Raji (cell line): ENCODE measurements around the gene BTD.

Experiments
- POLR2A ChIP-seq: IDR thresholded peaks from 2 replicates; pipeline ENCODE4 v1.6.1; 2011; ENCODE audit warnings: low read depth, low read length, control low read depth; ENCODE audit not compliant: insufficient read depth

The BTD gene

DNA sequence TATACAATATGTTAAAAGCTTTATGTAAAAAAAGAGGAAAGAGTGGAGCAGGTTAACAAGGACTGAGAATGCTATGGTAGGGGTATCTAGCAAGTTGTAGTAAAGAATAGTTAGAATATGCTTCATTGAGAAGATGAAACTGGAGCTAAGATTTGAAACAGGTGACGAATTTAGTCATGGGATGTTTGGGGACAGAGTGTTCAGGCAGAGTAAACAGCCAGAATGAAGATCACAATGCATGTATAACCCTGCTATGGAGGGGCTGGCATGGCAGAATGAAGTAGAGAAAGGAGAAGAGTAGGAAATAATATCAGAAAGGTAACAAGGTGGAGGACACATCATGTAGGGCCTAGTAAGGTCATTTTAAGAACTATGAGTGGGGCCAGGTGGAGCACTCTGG lies 72.0 kb downstream of the BTD start:
- TF ChIP-seq POLR2A: no peak

DNA sequence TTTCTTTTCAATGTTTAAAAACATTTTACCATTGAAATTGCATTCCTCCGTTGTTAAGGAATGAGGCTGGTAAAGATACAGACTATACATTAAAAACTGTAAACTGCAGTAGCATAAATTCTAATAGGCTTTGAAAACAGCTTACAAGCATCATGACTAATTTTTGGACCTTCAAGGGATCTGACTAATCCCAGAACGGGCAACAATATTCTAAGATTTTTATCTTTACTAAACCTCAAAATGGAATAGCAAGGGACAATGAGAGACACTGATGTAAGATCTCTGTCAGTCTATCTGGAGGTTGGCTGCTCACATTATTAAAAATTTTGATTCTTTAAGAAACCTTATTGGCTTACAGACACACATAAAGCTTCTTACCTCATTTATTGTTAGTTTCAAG lies 74.7 kb downstream of the BTD start:
- no peak for TF ChIP-seq POLR2A

DNA sequence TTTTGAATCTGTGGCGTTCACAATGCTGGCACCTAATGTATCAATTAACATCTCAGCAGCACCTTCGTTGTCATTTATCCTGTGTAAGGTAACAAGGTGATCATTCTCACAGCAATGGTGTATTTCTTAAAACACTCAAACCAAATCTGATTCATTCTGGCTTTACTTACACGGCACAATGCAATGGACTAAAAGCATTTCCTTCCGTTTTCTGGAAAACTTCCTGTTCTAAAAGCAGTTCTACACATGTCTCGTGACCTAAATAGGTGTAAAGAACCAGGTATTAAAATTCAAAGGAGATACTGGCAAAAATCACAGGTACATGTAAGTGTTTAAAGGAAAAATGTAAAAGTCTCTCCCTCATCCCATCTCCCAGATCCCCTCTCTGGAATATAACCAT lies 77.8 kb downstream of the BTD start:
- no peak for TF ChIP-seq POLR2A

DNA sequence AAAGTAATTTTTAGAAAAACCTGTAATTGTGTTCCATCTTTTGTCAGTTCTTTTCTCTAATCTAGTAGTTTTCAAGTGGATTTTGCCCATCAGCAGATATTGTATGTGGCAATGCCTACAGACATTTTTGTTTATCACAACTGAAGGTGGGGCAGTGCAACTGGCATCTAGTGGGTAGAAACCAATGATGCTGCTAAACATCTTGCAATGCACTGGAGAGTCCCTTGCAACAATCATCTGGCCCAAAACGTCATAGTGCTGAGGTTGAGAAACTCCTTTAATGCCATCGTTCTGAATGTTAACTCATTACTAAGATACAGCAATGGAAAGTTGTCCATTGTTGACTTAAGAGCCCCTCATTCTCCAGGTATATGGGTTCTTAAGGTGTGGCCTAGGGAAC lies 80.1 kb downstream of the BTD start:
- TF ChIP-seq POLR2A: no peak

DNA sequence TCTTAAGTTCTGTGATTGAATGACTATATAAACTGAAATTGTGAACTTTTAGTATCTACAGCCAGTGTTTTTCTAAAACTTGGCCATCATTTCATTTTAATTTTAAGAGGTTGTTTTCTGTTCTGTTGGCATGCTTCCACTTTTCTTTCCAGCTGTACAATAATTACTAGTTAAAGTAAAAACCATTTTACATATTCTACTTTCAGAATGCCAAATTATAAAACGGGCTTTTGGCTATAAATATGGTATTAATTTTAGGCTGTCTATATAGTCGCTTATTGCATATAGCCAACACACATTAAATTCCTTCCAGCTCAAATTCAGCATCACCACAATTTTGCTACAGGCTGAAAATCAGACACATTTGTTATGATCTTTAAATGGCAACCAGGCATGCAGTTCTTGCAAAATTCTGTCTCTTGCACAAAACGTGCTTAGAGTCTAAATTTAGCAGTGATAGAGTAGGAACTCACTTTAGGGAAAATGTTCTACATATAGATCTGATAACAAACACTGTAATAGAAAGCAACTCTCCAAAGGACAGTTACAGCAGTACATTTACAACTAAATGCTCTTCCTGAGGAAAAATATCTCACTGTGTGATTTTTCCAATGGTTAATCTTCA lies 81.1 kb downstream of the BTD start:
- no peak for TF ChIP-seq POLR2A

DNA sequence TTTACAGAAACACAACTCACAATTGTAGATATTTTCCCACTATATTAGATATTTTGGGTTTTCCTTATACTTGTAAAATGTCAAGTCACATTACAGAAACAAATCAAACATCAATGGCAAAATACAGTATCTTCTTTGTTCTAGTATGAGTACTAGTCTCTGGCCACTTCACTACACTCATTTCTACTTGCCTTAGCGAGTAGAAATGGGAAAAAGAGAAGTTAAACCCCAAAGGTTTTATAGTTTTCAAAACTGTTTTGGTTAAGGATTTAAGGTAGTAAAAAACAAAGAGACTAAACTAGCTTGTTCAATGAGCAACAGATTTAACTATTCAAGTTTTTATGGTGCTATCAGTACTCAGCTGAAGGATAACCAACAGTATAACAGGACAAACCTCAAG lies 81.7 kb downstream of the BTD start:
- no peak for TF ChIP-seq POLR2A

DNA sequence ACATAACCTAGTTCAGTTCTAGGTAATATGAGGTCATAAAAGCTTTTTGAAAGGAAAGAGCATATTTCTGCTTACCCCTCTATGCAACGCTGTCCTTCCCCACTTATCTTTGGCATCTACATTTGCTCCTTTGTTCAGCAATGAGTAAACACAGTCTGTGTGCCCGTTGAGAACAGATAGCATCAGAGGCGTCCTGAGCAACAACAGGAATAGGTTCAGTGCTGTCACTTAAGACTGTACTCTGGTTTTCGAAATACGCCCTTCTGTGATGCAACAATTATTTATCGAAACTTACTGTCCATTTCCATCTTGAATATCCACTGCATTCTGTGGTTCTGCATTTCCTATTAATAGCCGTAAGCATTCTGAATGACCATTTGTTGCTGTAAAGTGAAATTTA lies 84.4 kb downstream of the BTD start:
- TF ChIP-seq POLR2A: no peak

DNA sequence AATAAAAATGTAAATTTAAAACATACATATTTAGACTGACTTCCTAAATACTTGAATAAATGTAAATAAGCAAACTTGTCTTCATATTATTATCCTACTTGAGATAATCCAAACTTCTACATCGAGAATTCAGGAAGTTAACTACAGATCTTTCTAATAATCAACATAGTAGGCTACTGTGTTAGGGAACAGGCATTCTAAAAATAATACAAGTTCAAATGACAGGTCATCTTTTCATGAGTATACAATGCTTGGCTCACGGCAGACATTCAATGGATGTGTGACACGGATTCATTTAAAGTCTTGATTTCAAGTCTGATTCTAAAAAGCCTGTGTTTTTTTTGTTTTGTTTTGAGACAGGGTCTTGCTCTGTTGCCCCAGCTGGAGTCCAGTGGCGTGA lies 88.7 kb downstream of the BTD start:
- no peak for TF ChIP-seq POLR2A

DNA sequence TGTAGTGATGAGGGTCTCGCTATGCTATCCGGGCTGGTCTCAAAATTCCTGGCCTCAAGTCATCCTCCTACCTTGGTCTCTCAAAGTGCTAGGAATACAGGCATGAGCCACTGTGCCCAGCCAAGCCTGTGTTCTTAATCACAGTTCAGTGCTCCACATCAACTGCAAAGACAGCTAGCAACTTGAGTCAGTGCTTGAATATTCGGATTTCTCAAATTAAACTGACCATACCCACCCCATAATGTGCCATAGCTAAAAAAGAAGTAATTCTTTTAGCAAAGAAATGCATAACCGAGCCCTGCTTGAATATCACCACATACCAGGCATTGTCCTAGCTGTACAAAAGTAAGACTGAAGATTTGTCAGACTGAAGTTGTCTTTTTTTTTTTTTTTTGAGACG lies 89.2 kb downstream of the BTD start:
- TF ChIP-seq POLR2A: no peak

DNA sequence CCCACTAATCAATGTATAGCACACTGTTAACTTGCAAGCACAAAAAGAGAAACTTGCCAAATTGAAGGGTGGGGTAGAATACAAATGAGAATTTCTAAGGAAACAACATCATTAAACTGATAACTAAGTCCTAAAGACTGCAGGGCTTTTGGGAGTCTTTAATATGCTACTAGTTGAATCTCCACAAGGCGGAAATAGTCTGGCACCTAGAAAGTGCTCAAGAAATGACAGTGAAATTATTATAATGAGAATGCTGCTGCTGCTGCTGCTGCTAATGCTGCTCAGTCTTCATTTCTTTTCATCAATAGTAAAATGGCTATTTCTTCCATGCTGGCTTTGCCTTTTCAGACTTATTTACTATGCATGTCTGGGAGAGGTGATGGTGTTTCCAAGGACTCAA lies 91.8 kb downstream of the BTD start:
- no peak for TF ChIP-seq POLR2A

DNA sequence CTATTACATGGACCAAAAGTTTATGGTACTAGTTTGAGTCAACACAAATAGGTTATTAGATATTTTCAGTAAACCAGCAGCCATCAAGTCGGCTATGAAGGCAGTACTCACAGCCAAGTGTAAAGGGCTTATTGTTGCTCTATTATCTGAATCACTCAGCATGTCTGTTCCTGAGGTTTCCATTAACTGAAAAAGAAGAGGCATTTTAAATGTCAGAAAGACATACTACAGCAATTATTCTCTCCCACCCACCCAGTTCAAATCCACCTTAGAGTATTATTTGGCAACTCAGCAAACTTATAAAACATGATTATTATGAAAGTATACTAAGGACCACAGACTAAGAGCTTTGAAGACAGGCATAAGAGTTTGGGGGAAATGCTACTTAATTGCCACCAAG lies 93.1 kb downstream of the BTD start:
- no peak for TF ChIP-seq POLR2A
